ENCODE measurements around the gene FAM3A.

GRCh38 chrX:154502989-154503388 lies 13.0 kb downstream of the FAM3A start:
- TF ChIP-seq CTCF (conservative IDR thresholded peaks at IDR 0.05) (no peak), EZH2 (IDR thresholded peaks at IDR 0.05; ENCODE audit: low read depth) (no peak)

All from PC-9 (cell line).